Muscle of back (tissue), 11 donors: ENCODE measurements around the gene ZNF662. TPM values are rescaled to one million over a fixed set of nuclear protein-coding genes. Genes with fewer than 3 reads are reported as not detected.

Source experiments
- DNase-seq, 3 donors: peaks; one replicate each; pipeline versions ENCODE4 v3.0.0 to v3.0.0-alpha.2; 2013
- polyA plus RNA-seq, 10 donors: library from polyadenylated mRNA; unstranded; fragments of 120-200 nt; gene quantifications; one replicate each; pipeline ENCODE4 v1.2.1, GENCODE V29; 2013; ENCODE audit not compliant: insufficient read length in 10 of 10

Gene ZNF662
- polyA plus RNA-seq, 10 donors = 10.1 to 28.6 (median 15.3) TPM

DNA sequence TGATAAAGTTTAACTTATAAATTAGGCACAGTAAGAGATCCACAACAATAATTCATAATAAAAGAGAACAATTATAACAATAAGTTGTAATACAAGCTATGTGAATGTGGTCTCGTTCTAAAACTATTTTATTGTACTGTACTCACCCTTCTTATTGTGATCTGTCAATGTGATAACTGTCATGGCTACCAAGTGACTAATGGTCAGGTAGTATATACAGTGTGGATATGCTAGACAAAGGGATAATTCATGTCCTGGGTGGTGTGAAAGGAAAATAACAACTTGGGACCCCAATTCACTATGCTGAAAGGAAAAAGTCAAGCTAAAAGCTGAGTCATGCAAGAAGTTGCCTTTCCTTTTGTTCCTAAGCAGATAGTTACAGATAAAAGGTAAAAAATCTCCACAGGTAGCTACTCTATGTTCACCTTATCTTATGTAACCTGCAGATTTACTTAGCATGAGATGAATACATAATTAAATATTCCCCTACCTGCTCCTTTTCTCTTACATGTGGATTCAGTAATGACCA is 19.6 kb upstream of the ZNF662 start:
- no peak for DNase-seq

DNA sequence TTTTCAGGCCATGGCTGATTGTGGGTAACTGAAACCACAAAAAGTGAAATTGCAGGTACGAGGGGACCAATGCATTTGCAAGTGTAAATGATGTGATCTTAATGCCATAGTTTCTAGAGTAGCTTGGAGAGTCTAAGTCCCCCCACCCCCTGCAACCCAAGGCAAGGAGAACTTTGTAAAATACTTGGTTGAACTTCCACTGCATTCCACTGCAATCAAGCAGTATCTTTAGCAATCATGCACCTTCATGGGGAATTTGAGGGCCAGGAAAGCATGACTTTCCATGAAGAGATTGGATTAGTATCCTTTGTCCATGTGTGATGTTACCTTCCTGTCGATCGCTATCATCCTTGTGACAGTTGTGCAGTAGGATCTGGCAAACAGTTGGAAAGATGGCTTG is 18.9 kb upstream of the ZNF662 start:
- DNase-seq = no peak

DNA sequence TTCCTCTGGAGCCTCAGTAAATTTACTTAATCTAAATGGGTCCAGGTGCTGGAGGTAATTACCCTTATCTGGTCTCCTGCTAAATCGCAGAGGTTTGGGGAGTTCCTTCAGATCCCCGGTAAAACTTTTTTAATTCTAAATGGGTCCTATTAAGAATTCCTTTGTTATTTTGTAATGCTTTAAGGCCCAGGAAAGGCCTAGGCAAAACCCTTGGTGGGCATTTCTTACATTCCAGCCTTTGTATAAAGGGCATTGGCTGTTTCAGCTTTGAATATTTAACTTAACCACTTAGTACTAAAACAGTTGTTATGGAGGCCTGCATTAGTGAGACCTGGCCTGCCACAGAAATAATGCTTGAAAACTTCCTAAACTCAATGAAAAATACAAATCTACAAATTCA is 14.9 kb upstream of the ZNF662 start:
- DNase-seq = no peak

- DNase-seq = no peak
Observed at GRCh38 chr3:42892169-42892568, 13.8 kb upstream of the ZNF662 start.

- DNase-seq = no peak
Observed at GRCh38 chr3:42892807-42893206, 13.1 kb upstream of the ZNF662 start.

- DNase-seq = no peak
Observed at GRCh38 chr3:42894698-42895579, 11.0 kb upstream of the ZNF662 start.

DNA sequence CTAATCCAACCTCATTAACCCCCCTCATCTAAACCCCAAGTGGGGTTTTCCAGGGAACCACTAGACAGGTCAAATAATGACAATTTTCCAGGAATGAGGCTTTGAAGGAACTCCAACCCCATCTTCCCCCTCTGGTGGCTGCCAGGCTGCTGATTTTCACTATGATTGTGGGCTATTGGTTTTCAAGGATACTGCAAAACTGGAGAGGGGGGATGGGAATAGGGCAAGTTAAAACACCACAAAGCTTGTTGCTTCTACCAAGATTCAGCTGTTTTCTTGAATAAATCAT is 10.4 kb upstream of the ZNF662 start:
- no peak for DNase-seq

DNA sequence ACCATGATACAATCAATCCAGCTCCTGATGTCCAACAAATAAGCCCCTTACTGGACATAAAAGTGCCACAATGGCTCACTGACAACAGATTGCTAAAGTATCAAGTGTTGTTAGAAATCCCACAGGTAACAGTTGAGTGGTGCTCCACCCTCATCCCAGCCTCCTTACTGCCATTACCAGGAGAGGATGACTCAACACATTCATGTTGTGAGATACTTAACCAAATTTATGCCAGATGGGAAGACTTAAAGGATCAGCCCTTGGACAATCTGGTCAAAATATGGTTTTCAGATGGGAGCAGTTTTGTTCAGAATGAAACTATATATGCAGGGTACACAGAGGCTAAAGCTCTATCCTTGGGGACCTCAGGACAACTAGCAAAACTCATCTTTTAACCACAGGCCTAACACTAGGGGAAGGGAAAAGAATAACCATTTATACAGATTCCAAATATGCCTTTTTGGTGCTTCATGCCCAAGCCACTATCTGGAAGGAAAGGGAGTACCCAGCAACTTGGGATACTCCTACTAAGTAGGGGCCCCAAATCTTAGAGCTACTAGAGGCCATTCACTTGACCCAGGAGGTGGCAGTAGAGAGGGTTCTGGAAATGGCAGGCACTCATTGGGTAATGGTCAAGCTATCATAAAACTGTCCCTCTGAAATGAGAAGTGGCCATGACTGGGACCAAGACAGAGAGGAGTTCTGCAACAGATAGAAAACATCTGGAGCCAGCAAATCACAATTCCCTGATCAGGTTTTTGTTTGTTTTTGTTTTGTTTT is 6.9 kb upstream of the ZNF662 start:
- no peak for DNase-seq

DNA sequence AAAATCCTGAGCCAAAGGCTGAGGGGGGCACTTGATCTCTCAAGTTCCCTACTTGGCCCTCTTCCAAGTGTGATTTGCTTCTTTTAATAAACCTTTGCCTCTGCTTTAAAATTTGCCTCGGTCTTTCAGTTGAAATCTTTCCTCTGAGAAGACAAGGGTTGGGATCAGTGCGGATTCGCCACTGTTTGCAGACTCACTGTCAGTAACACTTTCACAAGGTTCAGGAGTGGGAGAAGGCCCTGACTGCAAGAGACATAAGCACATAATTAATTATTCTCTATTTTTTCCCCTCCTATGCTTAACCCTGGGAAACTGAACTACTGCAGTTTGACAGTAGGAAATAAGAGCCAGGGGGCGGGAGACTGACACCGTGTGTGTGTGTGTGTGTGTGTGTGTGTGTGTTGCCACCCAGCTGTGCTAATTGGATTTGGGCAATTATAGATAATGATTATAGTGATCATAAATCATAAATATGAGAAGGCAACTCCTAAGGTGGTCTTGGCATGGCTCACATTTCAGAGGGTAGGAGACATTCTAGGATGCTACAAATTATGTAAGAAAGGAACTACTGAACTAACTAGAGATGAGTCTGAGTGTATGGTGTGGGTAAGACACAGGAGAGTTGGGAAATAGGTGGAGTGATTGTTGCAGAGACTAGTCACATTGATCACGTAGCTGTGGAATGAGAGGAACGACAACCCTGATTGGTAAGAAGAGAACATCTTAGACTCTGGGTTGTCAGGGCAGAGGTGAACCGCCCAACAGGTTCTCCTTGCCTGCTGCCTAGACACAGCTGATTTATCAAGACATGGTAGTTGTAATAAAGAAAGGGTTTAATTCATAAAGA is 5.5 kb upstream of the ZNF662 start:
- DNase-seq = no peak

GRCh38 chr3:42901073-42901415 is 4.9 kb upstream of the ZNF662 start:
- no peak for DNase-seq

DNA sequence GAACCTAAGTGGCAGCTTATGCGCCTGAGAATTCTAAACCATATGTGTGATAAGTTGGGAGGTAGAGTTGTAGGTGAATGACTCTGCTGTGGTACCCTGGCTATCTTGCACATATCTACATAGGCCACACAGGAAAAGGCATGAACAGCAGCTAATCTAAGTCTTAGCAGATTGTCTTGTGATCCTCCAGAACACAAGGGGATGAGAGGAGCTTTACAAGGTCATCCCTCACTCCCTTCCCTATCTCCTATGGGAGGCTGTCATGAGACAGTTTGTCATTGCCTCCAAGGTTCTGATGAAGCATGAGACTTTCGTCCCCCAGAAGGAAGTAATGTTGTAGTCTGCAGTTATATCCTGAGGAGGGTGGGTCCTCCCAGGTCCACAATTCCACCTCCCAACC is 3.7 kb upstream of the ZNF662 start:
- DNase-seq = no peak

- no peak for DNase-seq
Observed at GRCh38 chr3:42904076-42904475, 1.9 kb upstream of the ZNF662 start.

DNA sequence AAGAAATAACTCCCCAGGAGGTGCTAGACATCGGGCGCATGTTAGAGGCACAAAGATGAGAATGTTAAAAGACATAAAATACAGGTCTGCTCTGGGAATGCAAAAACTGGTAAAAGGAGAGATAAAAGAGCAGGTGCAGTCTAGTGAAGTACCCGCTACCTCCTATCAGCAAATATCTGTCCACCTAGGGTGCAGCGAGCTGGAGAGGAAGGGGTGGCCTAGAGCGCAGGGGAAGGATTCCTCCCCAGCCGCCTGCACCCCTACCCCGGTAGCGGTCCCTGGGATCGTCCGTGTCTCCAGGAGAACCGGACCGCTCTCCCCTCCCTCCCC is 237 bp upstream of the ZNF662 start:
- DNase-seq = no peak

- peak in 1 of 3 donors; percentile 6 for DNase-seq
Observed at GRCh38 chr3:42906848-42907183, 874 bp downstream of the ZNF662 start.

DNA sequence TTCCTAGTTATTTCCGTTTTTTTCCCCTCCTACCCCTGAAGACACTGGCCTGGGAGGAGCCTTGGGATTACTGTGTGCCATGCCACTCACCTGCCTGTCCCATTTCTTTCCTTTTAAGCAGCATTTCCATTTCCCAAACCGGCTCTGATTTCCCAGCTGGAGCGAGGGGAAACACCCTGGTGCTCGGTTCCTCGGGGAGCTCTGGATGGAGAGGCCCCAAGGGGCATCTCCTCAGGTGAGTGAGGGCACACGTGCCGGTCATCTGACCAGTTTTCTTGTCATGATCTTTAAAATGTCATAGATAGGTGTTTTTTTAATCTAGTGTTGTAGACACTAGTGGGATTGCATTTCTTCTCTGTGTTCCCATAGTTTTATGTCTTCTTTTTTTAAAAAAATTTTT is 2.7 kb downstream of the ZNF662 start:
- no peak for DNase-seq

GRCh38 chr3:42911551-42911950 is 5.6 kb downstream of the ZNF662 start:
- no peak for DNase-seq

GRCh38 chr3:42914771-42915515 is 9.0 kb downstream of the ZNF662 start:
- DNase-seq = peak in 1 of 3 donors; percentile 9

GRCh38 chr3:42923606-42924005 is 17.7 kb downstream of the ZNF662 start:
- DNase-seq = no peak

DNA sequence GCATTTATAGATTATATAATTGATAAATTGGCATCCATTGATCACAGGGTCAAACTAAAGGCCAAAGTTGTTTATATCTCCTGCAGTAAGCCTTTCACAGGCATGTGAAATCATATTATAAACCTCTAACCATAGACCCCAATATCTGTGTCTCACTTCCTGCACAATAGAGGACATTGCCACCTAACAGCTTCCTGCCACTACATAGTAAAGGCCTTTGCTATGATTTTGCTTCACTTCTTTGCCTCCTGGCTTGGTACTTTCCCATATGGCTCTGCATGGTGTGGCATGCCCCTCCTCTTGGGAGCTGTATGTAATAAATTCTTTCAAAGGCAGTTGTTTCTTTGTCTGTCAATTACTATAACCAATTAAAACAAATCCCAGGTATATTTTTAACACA is 20.4 kb downstream of the ZNF662 start:
- no peak for DNase-seq

- no peak for DNase-seq
Observed at GRCh38 chr3:42934111-42934510, 28.2 kb downstream of the ZNF662 start.

DNA sequence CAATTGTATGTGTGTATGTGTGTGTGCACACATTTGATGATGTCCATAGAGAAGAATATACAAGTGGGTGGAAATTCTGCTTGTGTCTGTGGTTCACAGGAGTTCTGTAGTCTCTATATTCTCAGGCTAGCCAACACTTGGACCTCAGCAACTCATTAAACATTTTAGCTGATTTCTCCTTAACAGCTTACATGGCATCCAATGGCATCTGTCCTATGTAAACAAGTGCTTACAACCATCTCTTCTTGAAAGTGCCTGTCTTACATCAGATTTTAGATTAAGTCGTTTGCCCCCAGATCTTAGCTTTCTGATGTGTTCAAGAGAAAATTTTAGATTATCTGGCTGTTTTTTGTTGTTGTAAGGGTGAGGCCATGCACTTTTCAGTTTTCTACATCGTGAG is 29.0 kb downstream of the ZNF662 start:
- DNase-seq = no peak

- DNase-seq = no peak
Observed at GRCh38 chr3:42935472-42935871, 29.5 kb downstream of the ZNF662 start.
